GM19397 (cell line): Measurements from ENCODE around the gene VAV2.

Source experiments
- ATAC-seq: cut with Tn5 transposase; IDR thresholded peaks from one replicate; pipeline ENCODE4 v1.9.1; 2021; ENCODE audit warnings: mild to moderate bottlenecking, moderate library complexity; ENCODE audit not compliant: unreplicated experiment

Gene VAV2

GRCh38 chr9:133791069-133791468, 201.1 kb downstream of the VAV2 start:
- ATAC-seq = no peak

GRCh38 chr9:133789778-133790177, 202.3 kb downstream of the VAV2 start:
- ATAC-seq = no peak

GRCh38 chr9:133788819-133789717, 203.1 kb downstream of the VAV2 start:
- ATAC-seq = no peak

- no peak for ATAC-seq
Measured at GRCh38 chr9:133788045-133788818, 203.9 kb downstream of the VAV2 start.

- ATAC-seq = peak; percentile 67
Measured at GRCh38 chr9:133787754-133788025, 204.4 kb downstream of the VAV2 start.

GRCh38 chr9:133786907-133787753, 205.0 kb downstream of the VAV2 start:
- ATAC-seq = no peak

GRCh38 chr9:133786371-133786753, 205.8 kb downstream of the VAV2 start:
- no peak for ATAC-seq

GRCh38 chr9:133785753-133786370, 206.3 kb downstream of the VAV2 start:
- no peak for ATAC-seq

GRCh38 chr9:133784731-133785561, 207.2 kb downstream of the VAV2 start:
- ATAC-seq = no peak

- no peak for ATAC-seq
Measured at GRCh38 chr9:133783331-133783731, 208.8 kb downstream of the VAV2 start.

GRCh38 chr9:133782157-133783130, 209.7 kb downstream of the VAV2 start:
- ATAC-seq = no peak

GRCh38 chr9:133781828-133782135, 210.3 kb downstream of the VAV2 start:
- no peak for ATAC-seq

GRCh38 chr9:133780962-133781827, 210.9 kb downstream of the VAV2 start:
- no peak for ATAC-seq

- ATAC-seq = no peak
Measured at GRCh38 chr9:133780404-133780945, 211.6 kb downstream of the VAV2 start.

GRCh38 chr9:133779516-133780403, 212.4 kb downstream of the VAV2 start:
- no peak for ATAC-seq

GRCh38 chr9:133779081-133779480, 213.0 kb downstream of the VAV2 start:
- ATAC-seq = no peak
